Activated CD4-positive, alpha-beta memory T cell treated with anti-CD3 and anti-CD28 coated beads for 36 hours (primary cell): ENCODE results near the gene WFIKKN1. TPM values are rescaled to one million over a fixed set of nuclear protein-coding genes. Genes with fewer than 3 reads are reported as not detected.

Source experiments
- CTCF ChIA-PET: fragments of 350-600 bp; sonication (Branson Sonifier 250); formaldehyde crosslinking; loops from one replicate; lab custom pipeline; 2021; ENCODE audit warnings: antibody characterized with exemption, inconsistent platforms; lab: Charles Lee
- POLR2A ChIA-PET: fragments of 350-600 bp; sonication (Branson Sonifier 250); formaldehyde crosslinking; loops from one replicate; lab custom pipeline; 2021; ENCODE audit warnings: antibody characterized with exemption; lab: Charles Lee
- DNase-seq: peaks from one replicate; pipeline ENCODE4 v3.0.0-alpha.2; 2020
- H3K27ac Mint-ChIP-seq: one replicate; pipeline ENCODE4 v1.8.0; 2021; ENCODE audit warnings: mixed read lengths
- H3K27me3 Mint-ChIP-seq: one replicate; pipeline ENCODE4 v1.8.0; 2021; ENCODE audit warnings: mixed read lengths
- H3K36me3 Mint-ChIP-seq: one replicate; pipeline ENCODE4 v1.8.0; 2021; ENCODE audit warnings: mixed read lengths
- H3K4me1 Mint-ChIP-seq: one replicate; pipeline ENCODE4 v1.8.0; 2021; ENCODE audit warnings: low read depth, mixed read lengths
- H3K4me3 Mint-ChIP-seq: one replicate; pipeline ENCODE4 v1.8.0; 2021; ENCODE audit warnings: mild to moderate bottlenecking, mixed read lengths
- H3K9me3 Mint-ChIP-seq: one replicate; pipeline ENCODE4 v1.8.0; 2021; ENCODE audit warnings: mixed read lengths
- intact Hi-C: fragments of 100-400 bp; cut with micrococcal nuclease; formaldehyde crosslinking; loops from one replicate; pipeline ENCODE4 v1.15.1; 2023
- total RNA-seq, 2 experiments: library from RNA; stranded (reverse); gene quantifications; one replicate each; pipeline ENCODE4 v1.2.3, GENCODE V29; 2021

WFIKKN1 gene
- total RNA-seq, 2 experiments from 2014 or later, result 0.05 to 0.07 TPM

GRCh38 chr16:616733-617586 is 13.8 kb upstream of the WFIKKN1 start:
- POLR2A ChIA-PET, result no interaction called here
- Mint-ChIP-seq H3K9me3 (no peaks in the 10 kb centered on the region), H3K4me3 (no peak overlapping the region), H3K4me1 (no peaks in the 10 kb centered on the region), H3K27me3 (no peaks in the 10 kb centered on the region), H3K27ac (no peak overlapping the region), H3K36me3 (peaks cover 3% of the 10 kb centered on the region)
- no peak for DNase-seq
- intact Hi-C loops, result no loop called here
- CTCF ChIA-PET, result no interaction called here

- Mint-ChIP-seq H3K9me3 (no peaks in the 10 kb centered on the region), H3K4me1 (no peaks in the 10 kb centered on the region), H3K27me3 (no peaks in the 10 kb centered on the region), H3K27ac (no peak overlapping the region), H3K4me3 (no peak overlapping the region), H3K36me3 (peaks cover 3% of the 10 kb centered on the region)
- ChIA-PET POLR2A (no interaction called here), CTCF (no interaction called here)
- DNase-seq, result no peak
- intact Hi-C loops, result no loop called here
These were observed 12.9 kb upstream of the WFIKKN1 start for GRCh38 chr16:617855-618254.

GRCh38 chr16:619476-620100 is 11.2 kb upstream of the WFIKKN1 start:
- intact Hi-C loops, result no loop called here

GRCh38 chr16:620700-621525 is 9.9 kb upstream of the WFIKKN1 start:
- H3K27ac Mint-ChIP-seq, result no peak overlapping the region
- no peaks in the 10 kb centered on the region for H3K4me1 Mint-ChIP-seq
- CTCF ChIA-PET, result interaction anchor here (1.0 to 2.0 kb wide), 2 partner anchors 10 to 11 kb away, joined by 3 to 6 read pairs; no protein-coding TSS in a partner anchor
- no peaks in the 10 kb centered on the region for H3K27me3 Mint-ChIP-seq
- DNase-seq, result no peak
- H3K9me3 Mint-ChIP-seq, result no peaks in the 10 kb centered on the region
- no peaks in the 10 kb centered on the region for H3K36me3 Mint-ChIP-seq
- POLR2A ChIA-PET, result no interaction called here
- no peak overlapping the region for H3K4me3 Mint-ChIP-seq
- intact Hi-C loops, result no loop called here

More at GRCh38 chr16:619476-620100, 11.2 kb upstream of the WFIKKN1 start:
- Mint-ChIP-seq H3K4me3 (no peak overlapping the region), H3K27ac (no peak overlapping the region), H3K4me1 (no peaks in the 10 kb centered on the region), H3K36me3 (peaks cover 2% of the 10 kb centered on the region), H3K27me3 (no peaks in the 10 kb centered on the region), H3K9me3 (no peaks in the 10 kb centered on the region)
- DNase-seq, result no peak
- POLR2A ChIA-PET, result no interaction called here
- CTCF ChIA-PET, result interaction anchor here (2.0 kb wide), 1 partner anchor 8 kb away, joined by 6 read pairs; no protein-coding TSS in a partner anchor

- H3K4me3 Mint-ChIP-seq, result no peak overlapping the region
- CTCF ChIA-PET, result no interaction called here
- intact Hi-C loops, result no loop called here
- no peaks in the 10 kb centered on the region for H3K4me1 Mint-ChIP-seq
- no peaks in the 10 kb centered on the region for H3K9me3 Mint-ChIP-seq
- no peak overlapping the region for H3K27ac Mint-ChIP-seq
- no peaks in the 10 kb centered on the region for H3K27me3 Mint-ChIP-seq
- H3K36me3 Mint-ChIP-seq, result no peaks in the 10 kb centered on the region
- POLR2A ChIA-PET, result no interaction called here
- no peak for DNase-seq
These were observed 9.2 kb upstream of the WFIKKN1 start for GRCh38 chr16:621526-622105.

GRCh38 chr16:622920-623280 is 7.9 kb upstream of the WFIKKN1 start:
- H3K9me3 Mint-ChIP-seq, result no peaks in the 10 kb centered on the region
- no peaks in the 10 kb centered on the region for H3K4me1 Mint-ChIP-seq
- DNase-seq, result no peak
- intact Hi-C loops, result no loop called here
- H3K27ac Mint-ChIP-seq, result no peak overlapping the region
- no peaks in the 10 kb centered on the region for H3K36me3 Mint-ChIP-seq
- no peaks in the 10 kb centered on the region for H3K27me3 Mint-ChIP-seq
- H3K4me3 Mint-ChIP-seq, result no peak overlapping the region
- CTCF ChIA-PET, result no interaction called here
- POLR2A ChIA-PET, result no interaction called here

- Mint-ChIP-seq H3K36me3 (no peaks in the 10 kb centered on the region), H3K27ac (no peak overlapping the region), H3K4me1 (no peaks in the 10 kb centered on the region), H3K9me3 (no peaks in the 10 kb centered on the region), H3K27me3 (no peaks in the 10 kb centered on the region), H3K4me3 (no peak overlapping the region)
- POLR2A ChIA-PET, result interaction anchor here (1.3 kb wide), 1 partner anchor 12 kb away, joined by 3 read pairs; the partner anchor contains the start of gene METTL26
- CTCF ChIA-PET, result interaction anchor here (1.1 to 1.7 kb wide), 2 partner anchors 14 to 23 kb away, joined by 4 to 6 read pairs; no protein-coding TSS in a partner anchor
- intact Hi-C loops, result no loop called here
- DNase-seq, result no peak
These were observed 6.2 kb upstream of the WFIKKN1 start for GRCh38 chr16:624526-625070.

- Mint-ChIP-seq H3K27ac (no peak overlapping the region), H3K4me1 (no peaks in the 10 kb centered on the region), H3K9me3 (no peaks in the 10 kb centered on the region), H3K27me3 (no peaks in the 10 kb centered on the region), H3K4me3 (no peak overlapping the region), H3K36me3 (no peaks in the 10 kb centered on the region)
- no peak for DNase-seq
- CTCF ChIA-PET, result interaction anchor here (1.1 to 1.7 kb wide), 2 partner anchors 15 to 22 kb away, joined by 4 to 6 read pairs; no protein-coding TSS in a partner anchor
- POLR2A ChIA-PET, result interaction anchor here (1.3 kb wide), 1 partner anchor 11 kb away, joined by 3 read pairs; the partner anchor contains the start of gene METTL26
- intact Hi-C loops, result no loop called here
These were observed 5.4 kb upstream of the WFIKKN1 start for GRCh38 chr16:625117-625976.

- Mint-ChIP-seq H3K4me3 (no peak overlapping the region), H3K36me3 (no peaks in the 10 kb centered on the region), H3K9me3 (no peaks in the 10 kb centered on the region), H3K27me3 (no peaks in the 10 kb centered on the region), H3K27ac (no peak overlapping the region), H3K4me1 (no peaks in the 10 kb centered on the region)
- ChIA-PET POLR2A (no interaction called here), CTCF (no interaction called here)
- intact Hi-C loops, result no loop called here
- DNase-seq, result no peak
These were observed 4.6 kb upstream of the WFIKKN1 start for GRCh38 chr16:625977-626765.

- H3K9me3 Mint-ChIP-seq, result no peaks in the 10 kb centered on the region
- no peaks in the 10 kb centered on the region for H3K27me3 Mint-ChIP-seq
- DNase-seq, result no peak
- no peaks in the 10 kb centered on the region for H3K4me1 Mint-ChIP-seq
- ChIA-PET POLR2A (no interaction called here), CTCF (no interaction called here)
- no peak overlapping the region for H3K4me3 Mint-ChIP-seq
- H3K27ac Mint-ChIP-seq, result no peak overlapping the region
- H3K36me3 Mint-ChIP-seq, result no peaks in the 10 kb centered on the region
- intact Hi-C loops, result no loop called here
These were observed 3.9 kb upstream of the WFIKKN1 start for GRCh38 chr16:626787-627453.
